DND-41 (cell line): ENCODE results near the gene C17orf75.

Source experiments
- ATAC-seq: fragments of 200-7000 bp; cut with Tn5 transposase; 3 replicates; pipeline ENCODE4 v1.9.1; 2021; ENCODE audit warnings: low read depth; ENCODE audit not compliant: insufficient read depth
- DNase-seq: peaks from one replicate; pipeline ENCODE4 v3.0.0-alpha.2; 2020
- H2AFZ ChIP-seq: 2 replicates; pipeline ENCODE4 v1.6.0; 2012; ENCODE audit warnings: low read depth, low read length
- H3K27ac ChIP-seq: 2 replicates; pipeline ENCODE4 v1.5.1; 2012; ENCODE audit warnings: low read length, inconsistent platforms
- H3K27me3 ChIP-seq: fragments of 200-600 bp; sonication (generic); 2 replicates; pipeline ENCODE4 v1.6.0; 2012; ENCODE audit warnings: low read length, mild to moderate bottlenecking, inconsistent platforms; ENCODE audit not compliant: insufficient read depth, poor library complexity
- H3K36me3 ChIP-seq: 2 replicates; pipeline ENCODE4 v1.5.1; 2012; ENCODE audit warnings: low read length, inconsistent platforms; ENCODE audit not compliant: insufficient read depth
- H3K4me1 ChIP-seq: 2 replicates; pipeline ENCODE4 v1.5.1; 2012; ENCODE audit warnings: mild to moderate bottlenecking, low read length; ENCODE audit not compliant: insufficient read depth
- H3K4me2 ChIP-seq: 2 replicates; pipeline ENCODE4 v1.6.0; 2012; ENCODE audit warnings: mild to moderate bottlenecking, moderate library complexity, low read length, inconsistent platforms; ENCODE audit not compliant: insufficient read depth
- H3K4me3 ChIP-seq, 2 experiments: fragments of 200-600 bp in 1 of 2; shearing (Covaris generic) in 1 of 2; 2 replicates each; pipeline ENCODE4 v1.5.1; 2012 to 2016; ENCODE audit warnings: inconsistent platforms in 2 of 2, low read length in 2 of 2, mild to moderate bottlenecking in 2 of 2, low read depth in 1 of 2, moderate library complexity in 1 of 2
- H3K79me2 ChIP-seq: 2 replicates; pipeline ENCODE4 v1.6.0; 2012; ENCODE audit warnings: low read length, inconsistent platforms; ENCODE audit not compliant: insufficient read depth
- H3K9ac ChIP-seq: 2 replicates; pipeline ENCODE4 v1.6.0; 2012; ENCODE audit warnings: low read depth, mild to moderate bottlenecking, inconsistent platforms, low read length, moderate library complexity
- H3K9me3 ChIP-seq: 2 replicates; pipeline ENCODE4 v1.5.1; 2012; ENCODE audit warnings: low read length, moderate library complexity, mild to moderate bottlenecking, inconsistent platforms; ENCODE audit not compliant: insufficient read depth, severe bottlenecking
- H4K20me1 ChIP-seq: 2 replicates; pipeline ENCODE4 v1.6.0; 2012; ENCODE audit warnings: low read length; ENCODE audit not compliant: insufficient read depth
- CTCF ChIP-seq: IDR thresholded peaks from 2 replicates; pipeline ENCODE4 v1.5.1; 2012; ENCODE audit warnings: borderline replicate concordance, low read length, moderate library complexity, mild to moderate bottlenecking; ENCODE audit not compliant: poor library complexity, severe bottlenecking; ENCODE audit errors: extremely low read depth
- EZH2 ChIP-seq: IDR thresholded peaks from 3 replicates; pipeline ENCODE4 v1.6.1; 2012; ENCODE audit warnings: borderline replicate concordance, low read depth, mild to moderate bottlenecking, moderate library complexity, low read length, inconsistent platforms; ENCODE audit not compliant: severe bottlenecking

Gene C17orf75

GRCh38 chr17:32302860-32303649, 38.9 kb downstream of the C17orf75 start:
- H3K9me3 ChIP-seq, result no peaks in the 10 kb centered on the region
- H3K27me3 ChIP-seq, result peaks cover 14% of the 10 kb centered on the region
- no peak for ATAC-seq
- 0 out of 2 replicates have a peak, but pooled peaks cover 3% of the 10 kb centered on the region for H4K20me1 ChIP-seq
- no peaks in the 10 kb centered on the region for H3K79me2 ChIP-seq
- H2AFZ ChIP-seq, result no peak overlapping the region
- DNase-seq, result no peak
- no peaks in the 10 kb centered on the region for H3K4me1 ChIP-seq
- H3K4me3 ChIP-seq, result no peak overlapping the region
- no peak overlapping the region for H3K9ac ChIP-seq
- H3K27ac ChIP-seq, result no peak overlapping the region
- no peaks in the 10 kb centered on the region for H3K36me3 ChIP-seq
- TF ChIP-seq CTCF (no peak), EZH2 (no peak)
- no peak overlapping the region for H3K4me2 ChIP-seq

- Histone ChIP-seq H3K27me3 (peaks cover 6% of the 10 kb centered on the region), H3K9ac (no peak overlapping the region), H3K79me2 (no peaks in the 10 kb centered on the region), H3K4me1 (no peaks in the 10 kb centered on the region), H4K20me1 (0 out of 2 replicates have a peak, but pooled peaks cover under 1% of the 10 kb centered on the region), H3K4me2 (no peak overlapping the region), H2AFZ (no peak overlapping the region), H3K36me3 (no peaks in the 10 kb centered on the region), H3K9me3 (no peaks in the 10 kb centered on the region), H3K4me3 (no peak overlapping the region), H3K27ac (no peak overlapping the region)
- ATAC-seq (no peak), DNase-seq (no peak)
- TF ChIP-seq EZH2 (no peak), CTCF (no peak)
Observed at GRCh38 chr17:32302037-32302436, 39.9 kb downstream of the C17orf75 start.

GRCh38 chr17:32299580-32300164, 42.3 kb downstream of the C17orf75 start:
- Histone ChIP-seq H3K27me3 (no peaks in the 10 kb centered on the region), H3K79me2 (no peaks in the 10 kb centered on the region), H4K20me1 (no peaks in the 10 kb centered on the region), H3K36me3 (no peaks in the 10 kb centered on the region), H3K27ac (no peak overlapping the region), H3K4me1 (no peaks in the 10 kb centered on the region), H3K4me3 (no peak overlapping the region), H3K4me2 (no peak overlapping the region), H3K9ac (no peak overlapping the region), H3K9me3 (no peaks in the 10 kb centered on the region), H2AFZ (no peak overlapping the region)
- TF ChIP-seq CTCF, result no peak
- TF ChIP-seq EZH2, result no peak
- DNase-seq, result no peak
- ATAC-seq, result no peak
